ENCODE data around the gene SNAP23.

The SNAP23 gene

DNA sequence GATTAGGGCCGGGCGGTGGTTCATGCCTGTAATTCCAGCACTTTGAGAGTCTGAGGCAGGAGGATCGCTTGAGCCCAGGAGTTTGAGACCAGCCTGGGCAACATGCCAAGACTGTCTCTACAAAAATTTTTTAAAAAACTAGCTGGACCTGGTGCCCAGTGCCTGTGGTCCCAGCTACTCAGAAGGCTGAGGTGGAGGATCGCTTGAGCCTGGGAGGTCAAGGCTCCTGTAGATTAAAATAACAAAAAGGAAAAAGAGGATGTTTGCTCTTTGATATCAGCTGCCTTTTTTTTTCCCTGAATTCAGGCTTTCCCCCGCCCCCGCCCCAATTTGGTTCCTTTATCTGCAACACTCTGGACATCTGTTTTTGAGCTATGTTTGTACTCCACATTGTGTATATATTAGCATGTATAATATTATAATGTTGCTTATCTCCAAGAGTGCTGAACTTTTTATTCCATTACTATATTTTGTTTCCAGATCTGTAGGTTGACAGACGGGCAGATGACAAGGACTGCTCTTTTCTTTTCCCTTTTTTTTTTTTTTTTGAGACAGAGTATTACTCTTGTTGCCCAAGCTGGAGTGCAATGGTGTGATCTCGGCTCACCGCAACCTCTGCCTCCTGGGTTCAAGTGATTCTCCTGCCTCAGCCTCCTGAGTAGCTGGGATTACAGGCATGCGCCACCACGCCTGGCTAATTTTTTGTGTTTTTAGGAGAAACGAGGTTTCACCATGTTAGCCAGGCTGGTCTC lies 4.6 kb downstream of the SNAP23 start:
- no peak for DNase-seq (ENCODE audit: low read depth)
- H3K4me3 ChIP-seq (ENCODE audit: low read depth, low read length) = no peak overlapping the region
- TF ChIP-seq, protein P1, sequence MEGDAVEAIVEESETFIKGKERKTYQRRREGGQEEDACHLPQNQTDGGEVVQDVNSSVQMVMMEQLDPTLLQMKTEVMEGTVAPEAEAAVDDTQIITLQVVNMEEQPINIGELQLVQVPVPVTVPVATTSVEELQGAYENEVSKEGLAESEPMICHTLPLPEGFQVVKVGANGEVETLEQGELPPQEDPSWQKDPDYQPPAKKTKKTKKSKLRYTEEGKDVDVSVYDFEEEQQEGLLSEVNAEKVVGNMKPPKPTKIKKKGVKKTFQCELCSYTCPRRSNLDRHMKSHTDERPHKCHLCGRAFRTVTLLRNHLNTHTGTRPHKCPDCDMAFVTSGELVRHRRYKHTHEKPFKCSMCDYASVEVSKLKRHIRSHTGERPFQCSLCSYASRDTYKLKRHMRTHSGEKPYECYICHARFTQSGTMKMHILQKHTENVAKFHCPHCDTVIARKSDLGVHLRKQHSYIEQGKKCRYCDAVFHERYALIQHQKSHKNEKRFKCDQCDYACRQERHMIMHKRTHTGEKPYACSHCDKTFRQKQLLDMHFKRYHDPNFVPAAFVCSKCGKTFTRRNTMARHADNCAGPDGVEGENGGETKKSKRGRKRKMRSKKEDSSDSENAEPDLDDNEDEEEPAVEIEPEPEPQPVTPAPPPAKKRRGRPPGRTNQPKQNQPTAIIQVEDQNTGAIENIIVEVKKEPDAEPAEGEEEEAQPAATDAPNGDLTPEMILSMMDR (IDR thresholded peaks at IDR 0.05; ENCODE audit: low read depth, low read length) = no peak
- no peak for TF ChIP-seq MYC (IDR thresholded peaks at IDR 0.05; ENCODE audit: low read depth, low read length)
- no peak for TF ChIP-seq POLR2A (IDR thresholded peaks at IDR 0.05; ENCODE audit: extremely low read depth, insufficient read length)
- TF ChIP-seq, protein P2, sequence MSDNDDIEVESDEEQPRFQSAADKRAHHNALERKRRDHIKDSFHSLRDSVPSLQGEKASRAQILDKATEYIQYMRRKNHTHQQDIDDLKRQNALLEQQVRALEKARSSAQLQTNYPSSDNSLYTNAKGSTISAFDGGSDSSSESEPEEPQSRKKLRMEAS (IDR thresholded peaks at IDR 0.05; ENCODE audit: low read depth, low read length) = no peak

DNA sequence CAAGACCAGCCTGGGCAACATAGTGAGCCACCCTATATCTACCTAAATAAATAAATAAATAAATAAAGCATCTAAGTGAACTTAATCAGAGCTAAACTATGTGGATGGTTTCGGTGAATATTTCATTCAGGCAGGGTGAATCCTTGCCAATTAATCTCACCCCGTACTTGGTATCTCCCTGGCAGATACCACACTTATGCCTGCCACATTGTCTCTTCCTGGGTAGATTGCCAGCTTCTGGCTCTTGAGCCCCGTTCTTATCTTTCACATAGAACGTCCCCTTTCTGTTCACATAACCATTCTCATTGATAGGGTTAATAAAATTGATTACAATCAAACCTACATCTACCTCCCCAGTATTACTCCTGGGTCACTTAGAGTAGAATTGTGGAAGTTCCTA lies 7.0 kb downstream of the SNAP23 start:
- TF ChIP-seq POLR2A (IDR thresholded peaks at IDR 0.05; ENCODE audit: extremely low read depth, insufficient read length) = no peak
- TF ChIP-seq, protein P1 (IDR thresholded peaks at IDR 0.05; ENCODE audit: low read depth, low read length) = no peak
- no peak for TF ChIP-seq MYC (IDR thresholded peaks at IDR 0.05; ENCODE audit: low read depth, low read length)
- TF ChIP-seq, protein P2 (IDR thresholded peaks at IDR 0.05; ENCODE audit: low read depth, low read length) = no peak
- no peak overlapping the region for H3K4me3 ChIP-seq (ENCODE audit: low read depth, low read length)
- no peak for DNase-seq (ENCODE audit: low read depth)

DNA sequence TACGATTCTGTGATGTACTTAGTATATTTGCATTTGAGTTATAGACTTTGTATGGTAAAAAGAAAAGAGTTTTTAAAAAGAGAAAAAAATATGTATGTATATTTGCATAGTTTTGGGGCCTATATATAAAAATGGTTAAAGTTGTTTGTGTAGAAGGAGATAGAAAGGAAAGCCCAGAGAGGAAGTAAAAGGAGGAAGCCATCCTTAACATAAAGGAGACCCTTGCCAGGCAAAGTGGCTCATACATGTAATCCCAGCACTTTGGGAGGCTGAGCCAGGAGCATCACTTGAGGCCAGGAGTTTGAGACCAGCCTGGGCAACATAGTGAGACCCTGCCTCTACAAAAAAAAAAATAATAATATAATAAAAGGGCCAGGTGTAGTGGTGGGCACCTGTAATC lies 8.4 kb downstream of the SNAP23 start:
- DNase-seq (ENCODE audit: low read depth) = no peak
- no peak overlapping the region for H3K4me3 ChIP-seq (ENCODE audit: low read depth, low read length)
- no peak for TF ChIP-seq POLR2A (IDR thresholded peaks at IDR 0.05; ENCODE audit: extremely low read depth, insufficient read length)
- TF ChIP-seq, protein P1 (IDR thresholded peaks at IDR 0.05; ENCODE audit: low read depth, low read length) = no peak
- TF ChIP-seq, protein P2 (IDR thresholded peaks at IDR 0.05; ENCODE audit: low read depth, low read length) = no peak
- TF ChIP-seq MYC (IDR thresholded peaks at IDR 0.05; ENCODE audit: low read depth, low read length) = no peak

DNA sequence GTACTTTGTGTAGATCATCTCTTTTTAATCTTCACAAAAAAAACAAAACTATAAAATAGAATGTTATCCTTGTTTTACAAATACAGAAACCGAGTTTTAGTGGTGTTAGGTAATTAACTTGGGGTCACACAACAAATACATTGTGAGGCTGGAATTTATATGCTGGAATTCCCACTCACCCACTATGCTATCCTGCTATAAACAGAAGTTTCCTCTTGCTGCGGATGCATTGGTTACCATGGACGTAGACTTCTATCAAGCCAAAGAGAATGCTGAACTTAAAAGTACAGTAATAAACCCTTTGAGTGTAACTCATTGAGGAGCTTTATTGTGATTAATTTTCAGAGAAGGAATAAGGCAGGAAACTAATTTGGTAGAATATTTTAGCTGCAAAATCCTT lies 9.2 kb downstream of the SNAP23 start:
- TF ChIP-seq MYC (IDR thresholded peaks at IDR 0.05; ENCODE audit: low read depth, low read length) (no peak), POLR2A (IDR thresholded peaks at IDR 0.05; ENCODE audit: extremely low read depth, insufficient read length) (no peak)
- TF ChIP-seq, protein P2 (IDR thresholded peaks at IDR 0.05; ENCODE audit: low read depth, low read length) = no peak
- TF ChIP-seq, protein P1 (IDR thresholded peaks at IDR 0.05; ENCODE audit: low read depth, low read length) = no peak
- DNase-seq (ENCODE audit: low read depth) = no peak
- H3K4me3 ChIP-seq (ENCODE audit: low read depth, low read length) = no peak overlapping the region

DNA sequence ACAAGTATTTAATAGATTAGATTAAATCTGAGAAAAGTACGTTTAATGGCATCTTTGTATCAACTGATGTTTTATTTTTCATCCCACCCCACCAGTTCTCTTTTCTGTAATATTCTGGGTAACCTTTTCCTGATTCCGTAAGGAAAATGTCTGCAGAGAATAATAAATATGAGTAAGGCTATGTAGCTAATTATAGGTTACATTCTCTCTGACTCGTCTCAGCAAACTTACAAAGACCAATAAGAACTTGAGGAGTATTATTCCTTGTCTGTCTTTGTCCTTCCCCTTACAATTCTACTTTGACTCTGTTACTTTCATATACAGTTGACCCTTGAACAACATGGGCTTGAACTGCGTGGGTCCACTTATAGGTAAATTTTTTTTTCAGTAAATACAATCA lies 12.1 kb downstream of the SNAP23 start:
- no peak overlapping the region for H3K4me3 ChIP-seq (ENCODE audit: low read depth, low read length)
- TF ChIP-seq, protein P2 (IDR thresholded peaks at IDR 0.05; ENCODE audit: low read depth, low read length) = no peak
- TF ChIP-seq, protein P1 (IDR thresholded peaks at IDR 0.05; ENCODE audit: low read depth, low read length) = no peak
- no peak for TF ChIP-seq POLR2A (IDR thresholded peaks at IDR 0.05; ENCODE audit: extremely low read depth, insufficient read length)
- TF ChIP-seq MYC (IDR thresholded peaks at IDR 0.05; ENCODE audit: low read depth, low read length) = no peak
- no peak for DNase-seq (ENCODE audit: low read depth)
